Measurements from ENCODE around the gene OLFM3. TPM values are rescaled to one million over a fixed set of nuclear protein-coding genes. Genes with fewer than 3 reads are reported as not detected.

The OLFM3 gene
- 3.8 TPM in 2 replicates for total RNA-seq (ENCODE audit: low replicate concordance)
- long read RNA-seq, transcript OLFM3-202 (6 exons, 3,255 nt), result major isoform, 15 of 22 reads
- long read RNA-seq, transcript OLFM3-201 (6 exons, 2,189 nt), result minor isoform, 5 of 22 reads
- long read RNA-seq, partial matches to known transcripts, result 1 of 22 reads
- long read RNA-seq, other reads (novel, unspliced or antisense), result 1 of 22 reads

GRCh38 chr1:101996825-101997465 lies at the start of gene OLFM3:
Gene OLFM3 (minus strand): TSS chr1:101996926.
- no peaks in the 10 kb centered on the region for H3K36me3 Mint-ChIP-seq
- H3K4me3 Mint-ChIP-seq, result peak within 1 kb of the TSS; percentile 85
- peaks cover 14% of the 10 kb centered on the region for H3K4me1 Mint-ChIP-seq (ENCODE audit: unreplicated experiment)
- TF ChIP-seq CTCF (conservative IDR thresholded peaks at IDR 0.05), result no peak
- H3K27me3 Mint-ChIP-seq, result peaks cover 61% of the 10 kb centered on the region
- H3K27ac Mint-ChIP-seq, result peak within 1 kb of the TSS; percentile 12
- peak; percentile 77 for DNase-seq (ENCODE audit: extremely low spot score, unreplicated experiment)
- H3K9me3 Mint-ChIP-seq, result no peaks in the 10 kb centered on the region

DNA sequence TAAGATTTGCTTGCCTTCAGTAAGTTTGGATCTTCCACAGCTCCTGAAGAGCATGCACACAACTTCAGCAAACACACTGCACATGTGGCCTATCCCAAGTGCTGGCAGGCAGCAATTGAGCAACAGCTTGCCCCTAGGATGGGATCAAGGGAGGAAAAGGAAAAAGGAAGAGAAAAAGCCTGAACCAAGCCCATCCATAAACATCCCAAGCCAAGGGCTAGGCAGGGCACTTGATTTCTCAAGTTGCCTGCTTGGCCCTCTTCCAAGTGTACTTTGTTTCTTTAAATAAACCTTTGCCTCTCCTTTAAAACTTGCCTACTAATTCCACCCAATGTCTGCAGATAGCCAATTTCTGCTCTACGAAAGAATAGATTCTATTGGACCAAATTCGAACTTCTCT lies 49.0 kb upstream of the OLFM3 start:
- no peak for DNase-seq (ENCODE audit: extremely low spot score, unreplicated experiment)
- Mint-ChIP-seq H3K27ac (no peak overlapping the region), H3K4me1 (ENCODE audit: unreplicated experiment) (no peaks in the 10 kb centered on the region), H3K4me3 (no peak overlapping the region), H3K27me3 (no peaks in the 10 kb centered on the region), H3K9me3 (no peaks in the 10 kb centered on the region), H3K36me3 (no peaks in the 10 kb centered on the region)
- no peak for TF ChIP-seq CTCF (conservative IDR thresholded peaks at IDR 0.05)

DNA sequence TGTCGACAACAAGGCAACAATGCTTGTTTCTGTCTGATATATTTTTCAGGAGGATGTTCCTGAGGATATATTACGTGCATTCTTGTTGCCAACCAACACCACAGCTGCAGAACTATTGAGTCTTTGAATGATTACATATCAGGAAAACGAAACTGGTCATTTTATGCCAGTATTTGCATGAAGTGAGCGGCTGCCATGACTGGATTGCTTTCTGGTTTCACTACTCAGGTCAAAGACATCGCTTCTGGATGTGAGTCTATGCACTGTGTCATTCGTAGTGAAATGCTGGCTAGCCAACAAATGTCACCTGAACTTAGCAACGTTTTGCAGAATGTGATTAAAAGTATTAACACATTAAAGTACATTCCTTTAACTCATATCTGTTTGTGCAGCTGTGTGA lies 35.8 kb upstream of the OLFM3 start:
- no peaks in the 10 kb centered on the region for H3K9me3 Mint-ChIP-seq
- H3K36me3 Mint-ChIP-seq, result no peaks in the 10 kb centered on the region
- TF ChIP-seq CTCF (conservative IDR thresholded peaks at IDR 0.05), result no peak
- no peak overlapping the region for H3K27ac Mint-ChIP-seq
- no peak overlapping the region for H3K4me3 Mint-ChIP-seq
- DNase-seq (ENCODE audit: extremely low spot score, unreplicated experiment), result no peak
- no peaks in the 10 kb centered on the region for H3K27me3 Mint-ChIP-seq
- H3K4me1 Mint-ChIP-seq (ENCODE audit: unreplicated experiment), result no peaks in the 10 kb centered on the region

DNA sequence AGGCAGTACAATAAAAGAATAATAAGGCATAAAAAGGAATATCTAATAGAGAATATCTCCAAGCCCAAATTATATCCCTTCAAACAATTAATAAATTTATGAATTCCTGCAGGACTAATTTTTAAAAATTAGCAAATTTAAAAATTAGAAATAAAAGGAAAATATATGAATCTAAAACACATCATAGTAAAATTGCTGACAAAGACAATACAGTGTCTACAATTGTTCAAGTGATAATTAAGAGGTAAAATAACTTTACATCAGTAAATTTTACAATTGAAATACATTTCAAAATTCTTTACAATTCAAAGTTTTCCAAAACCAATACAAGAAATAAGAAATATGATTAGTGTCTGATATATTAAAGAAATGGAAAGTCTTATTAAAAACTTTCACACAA lies 22.8 kb upstream of the OLFM3 start:
- Mint-ChIP-seq H3K27ac (no peak overlapping the region), H3K9me3 (no peaks in the 10 kb centered on the region), H3K4me3 (no peak overlapping the region), H3K36me3 (no peaks in the 10 kb centered on the region), H3K4me1 (ENCODE audit: unreplicated experiment) (no peaks in the 10 kb centered on the region), H3K27me3 (no peaks in the 10 kb centered on the region)
- TF ChIP-seq CTCF (conservative IDR thresholded peaks at IDR 0.05), result no peak
- no peak for DNase-seq (ENCODE audit: extremely low spot score, unreplicated experiment)

GRCh38 chr1:102015728-102016127 lies 19.0 kb upstream of the OLFM3 start:
- H3K9me3 Mint-ChIP-seq, result no peaks in the 10 kb centered on the region
- no peak overlapping the region for H3K27ac Mint-ChIP-seq
- no peaks in the 10 kb centered on the region for H3K36me3 Mint-ChIP-seq
- TF ChIP-seq CTCF (conservative IDR thresholded peaks at IDR 0.05), result no peak
- DNase-seq (ENCODE audit: extremely low spot score, unreplicated experiment), result no peak
- no peaks in the 10 kb centered on the region for H3K4me1 Mint-ChIP-seq (ENCODE audit: unreplicated experiment)
- H3K27me3 Mint-ChIP-seq, result no peaks in the 10 kb centered on the region
- no peak overlapping the region for H3K4me3 Mint-ChIP-seq

Data from type B pancreatic cell (in vitro differentiated cells).